HG03521 (cell line): ENCODE measurements around the gene SERPINI1.
A peak's percentile ranks its signal among the peaks of the same experiment; 100 is the strongest.

ENCODE experiments used
- ATAC-seq: cut with Tn5 transposase; IDR thresholded peaks from one replicate; pipeline ENCODE4 v1.9.1; 2021; ENCODE audit warnings: mild to moderate bottlenecking, moderate library complexity; ENCODE audit not compliant: unreplicated experiment

The SERPINI1 gene

GRCh38 chr3:167735233-167736138, at the start of gene SERPINI1:
Gene SERPINI1, plus strand, starts transcription at chr3:167735721. Its CDS starts 53,408 bp downstream, at chr3:167789129.
- peak; percentile 55 for ATAC-seq

- peak; percentile 100 for ATAC-seq
Observed at GRCh38 chr3:167691366-167691765, 44.2 kb upstream of the SERPINI1 start.

- ATAC-seq: no peak
Observed at GRCh38 chr3:167694121-167694520, 41.4 kb upstream of the SERPINI1 start.

- ATAC-seq: no peak
Observed at GRCh38 chr3:167700046-167700445, 35.5 kb upstream of the SERPINI1 start.

GRCh38 chr3:167700926-167701325, 34.6 kb upstream of the SERPINI1 start:
- ATAC-seq: no peak

- ATAC-seq: no peak
Observed at GRCh38 chr3:167705840-167706239, 29.7 kb upstream of the SERPINI1 start.

GRCh38 chr3:167709690-167710089, 25.8 kb upstream of the SERPINI1 start:
- ATAC-seq: no peak

- ATAC-seq: no peak
Observed at GRCh38 chr3:167710552-167710951, 25.0 kb upstream of the SERPINI1 start.

- ATAC-seq: no peak
Observed at GRCh38 chr3:167711439-167711838, 24.1 kb upstream of the SERPINI1 start.

- no peak for ATAC-seq
Observed at GRCh38 chr3:167712445-167712844, 23.1 kb upstream of the SERPINI1 start.

GRCh38 chr3:167714871-167715270, 20.6 kb upstream of the SERPINI1 start:
- ATAC-seq: no peak

GRCh38 chr3:167716920-167717319, 18.6 kb upstream of the SERPINI1 start:
- ATAC-seq: no peak

GRCh38 chr3:167718582-167718981, 16.9 kb upstream of the SERPINI1 start:
- ATAC-seq: no peak

GRCh38 chr3:167723025-167723512, 12.5 kb upstream of the SERPINI1 start:
- ATAC-seq: no peak

- ATAC-seq: no peak
Observed at GRCh38 chr3:167723872-167724271, 11.6 kb upstream of the SERPINI1 start.

GRCh38 chr3:167728176-167728575, 7.3 kb upstream of the SERPINI1 start:
- no peak for ATAC-seq

- no peak for ATAC-seq
Observed at GRCh38 chr3:167728632-167729323, 6.7 kb upstream of the SERPINI1 start.

- no peak for ATAC-seq
Observed at GRCh38 chr3:167729591-167729990, 5.9 kb upstream of the SERPINI1 start.

- ATAC-seq: no peak
Observed at GRCh38 chr3:167731393-167731792, 4.1 kb upstream of the SERPINI1 start.

GRCh38 chr3:167732313-167733065, 3.0 kb upstream of the SERPINI1 start:
- ATAC-seq: no peak

- ATAC-seq: no peak
Observed at GRCh38 chr3:167733961-167734497, 1.5 kb upstream of the SERPINI1 start.
